Keratinocyte (primary cell): ENCODE data around the gene REX1BD. TPM values are rescaled to one million over a fixed set of nuclear protein-coding genes. Genes with fewer than 3 reads are reported as not detected.

ENCODE experiments used
- DNase-seq: peaks from one replicate; pipeline ENCODE4 v3.0.0-alpha.2; 2011; ENCODE audit warnings: low read depth, missing footprints, low spot score
- FAIRE-seq: peaks from 2 replicates; lab custom pipeline; 2011; peaks lifted over from hg19 to GRCh38; lab: Jason Lieb, UNC
- H2AFZ ChIP-seq: 2 replicates; pipeline ENCODE4 v1.6.0; 2012; ENCODE audit warnings: low read length, control low read depth, inconsistent platforms; ENCODE audit not compliant: control insufficient read depth
- H3K27ac ChIP-seq: 2 replicates; pipeline ENCODE4 v1.5.1; 2011; ENCODE audit warnings: low read length; ENCODE audit not compliant: control insufficient read depth, insufficient read depth
- H3K27me3 ChIP-seq: 3 replicates; pipeline ENCODE4 v1.6.0; 2011; ENCODE audit warnings: low read length; ENCODE audit not compliant: control insufficient read depth, insufficient read depth; ENCODE audit errors: extremely low read depth
- H3K36me3 ChIP-seq, 2 experiments: 2 replicates in 1 of 2; 3 replicates in 1 of 2; pipeline ENCODE4 v1.5.1; 2011; ENCODE audit warnings: low read length in 2 of 2, mild to moderate bottlenecking in 1 of 2; ENCODE audit not compliant: control insufficient read depth in 2 of 2, insufficient read depth in 2 of 2; ENCODE audit errors: extremely low read depth in 1 of 2
- H3K4me1 ChIP-seq: 3 replicates; pipeline ENCODE4 v1.5.1; 2011; ENCODE audit warnings: low read length; ENCODE audit not compliant: control insufficient read depth, insufficient read depth; ENCODE audit errors: extremely low read depth
- H3K4me2 ChIP-seq: 3 replicates; pipeline ENCODE4 v1.6.0; 2011; ENCODE audit warnings: low read depth, low read length; ENCODE audit not compliant: control insufficient read depth, insufficient read depth; ENCODE audit errors: extremely low read depth
- H3K4me3 ChIP-seq, 3 experiments: fragments of 200-600 bp in 1 of 3; sonication (generic) in 1 of 3; 2 replicates in 2 of 3; 3 replicates in 1 of 3; pipeline ENCODE4 v1.5.1; 2011 to 2016; ENCODE audit warnings: low read length in 3 of 3, mild to moderate bottlenecking in 3 of 3, control low read depth in 2 of 3, inconsistent platforms in 1 of 3, low read depth in 1 of 3, mixed read lengths in 1 of 3, mixed run types in 1 of 3, moderate library complexity in 1 of 3; ENCODE audit not compliant: control insufficient read depth in 2 of 3, insufficient read depth in 2 of 3; ENCODE audit errors: extremely low read depth in 1 of 3
- H3K79me2 ChIP-seq: 2 replicates; pipeline ENCODE4 v1.6.0; 2012; ENCODE audit warnings: low read length; ENCODE audit not compliant: control insufficient read depth, insufficient read depth
- H3K9ac ChIP-seq: 3 replicates; pipeline ENCODE4 v1.6.0; 2011; ENCODE audit warnings: low read length; ENCODE audit not compliant: control insufficient read depth, insufficient read depth; ENCODE audit errors: extremely low read depth
- H3K9me1 ChIP-seq: 3 replicates; pipeline ENCODE4 v1.6.0; 2011; ENCODE audit warnings: low read length; ENCODE audit not compliant: control insufficient read depth, insufficient read depth; ENCODE audit errors: extremely low read depth
- H3K9me3 ChIP-seq: 2 replicates; pipeline ENCODE4 v1.5.1; 2012; ENCODE audit warnings: low read depth, low read length; ENCODE audit not compliant: control insufficient read depth
- H4K20me1 ChIP-seq: 3 replicates; pipeline ENCODE4 v1.6.0; 2011; ENCODE audit warnings: low read length; ENCODE audit not compliant: control insufficient read depth, insufficient read depth; ENCODE audit errors: extremely low read depth
- CTCF ChIP-seq, 3 experiments: IDR thresholded peaks in 1 of 3; conservative IDR thresholded peaks in 1 of 3; optimal IDR thresholded peaks in 1 of 3; 2 replicates in 2 of 3; 3 replicates in 1 of 3; pipeline versions ENCODE3 to v1.5.1; 2011; ENCODE audit warnings: low read length in 3 of 3, mild to moderate bottlenecking in 3 of 3, moderate library complexity in 2 of 3, control low read depth in 1 of 3, inconsistent platforms in 1 of 3; ENCODE audit not compliant: insufficient read depth in 2 of 3; ENCODE audit errors: extremely low read depth in 1 of 3
- EZH2 ChIP-seq: IDR thresholded peaks from one replicate; pipeline ENCODE4 v1.6.1; 2012; ENCODE audit warnings: inconsistent platforms, mild to moderate bottlenecking, low read length, moderate library complexity
- dilution Hi-C: fragments of 300-500 bp; cut with MboI; formaldehyde crosslinking; loops from one replicate; pipeline ENCODE4 v1.7.0; 2020; ENCODE audit warnings: low sequenced_read_pairs; ENCODE audit not compliant: extremely low pct_ligation_motif_present
- polyA plus RNA-seq, 5 experiments: library from polyadenylated mRNA; depleted of rRNA in 3 of 5; stranded (reverse) in 3 of 5; stranded (forward) in 1 of 5; unstranded in 1 of 5; fragments of >200 nt; gene quantifications; 1 replicate in 1 of 5; 2 replicates in 3 of 5; 3 replicates in 1 of 5; pipeline versions ENCODE4 v1.2.1 to v1.2.3, GENCODE V29; 2011 to 2012; ENCODE audit warnings: missing spikeins in 2 of 5, low read depth in 1 of 5, low replicate concordance in 1 of 5

Gene REX1BD
- polyA plus RNA-seq, 1 donor (not counting 4 experiments of a cell fraction or from before 2014, with no cell fraction given): 31.9 TPM

- H2AFZ ChIP-seq: peak overlapping the region; percentile 49
- no peaks in the 10 kb centered on the region for H3K36me3 ChIP-seq
- H3K27ac ChIP-seq: no peak overlapping the region
- no peak for FAIRE-seq
- H3K4me3 ChIP-seq: no peak overlapping the region
- no peaks in the 10 kb centered on the region for H3K79me2 ChIP-seq
- no peak overlapping the region for H3K4me2 ChIP-seq
- H3K9me3 ChIP-seq: no peaks in the 10 kb centered on the region
- dilution Hi-C loops: no loop called here
- TF ChIP-seq EZH2 (no peak), CTCF (optimal IDR thresholded peaks at IDR 0.05 in 1 of 3, IDR thresholded peaks at IDR 0.05 in 1 of 3, conservative IDR thresholded peaks at IDR 0.05 in 1 of 3; ENCODE audit: extremely low read depth in 1 of 3, insufficient read depth in 2 of 3, low read length in 3 of 3) (no peak)
- H3K27me3 ChIP-seq: no peaks in the 10 kb centered on the region
- no peaks in the 10 kb centered on the region for H3K4me1 ChIP-seq
- no peaks in the 10 kb centered on the region for H4K20me1 ChIP-seq
- H3K9ac ChIP-seq: no peak overlapping the region
- no peaks in the 10 kb centered on the region for H3K9me1 ChIP-seq
- no peak for DNase-seq
These were observed 37.0 kb upstream of the REX1BD start for GRCh38 chr19:18551631-18552030.

- H3K27me3 ChIP-seq: no peaks in the 10 kb centered on the region
- H3K9me3 ChIP-seq: no peaks in the 10 kb centered on the region
- peaks cover 11% of the 10 kb centered on the region for H3K4me1 ChIP-seq
- H2AFZ ChIP-seq: peak within 1 kb of the TSS; percentile 85
- H4K20me1 ChIP-seq: no peaks in the 10 kb centered on the region
- H3K9ac ChIP-seq: peak within 1 kb of the TSS; percentile 93
- no peak for TF ChIP-seq EZH2
- no peak for TF ChIP-seq CTCF (optimal IDR thresholded peaks at IDR 0.05 in 1 of 3, IDR thresholded peaks at IDR 0.05 in 1 of 3, conservative IDR thresholded peaks at IDR 0.05 in 1 of 3; ENCODE audit: extremely low read depth in 1 of 3, insufficient read depth in 2 of 3, low read length in 3 of 3)
- DNase-seq (peak; percentile 72), FAIRE-seq (peak; percentile 91)
- peaks cover 9 to 12% of the 10 kb centered on the region in 2 experiments for H3K36me3 ChIP-seq
- peak within 1 kb of the TSS; percentile 86 for H3K27ac ChIP-seq
- H3K79me2 ChIP-seq: peaks cover 34% of the 10 kb centered on the region
- dilution Hi-C loops: no loop called here
- peak within 1 kb of the TSS; percentile 100 for H3K4me2 ChIP-seq
- H3K9me1 ChIP-seq: no peaks in the 10 kb centered on the region
- H3K4me3 ChIP-seq: peak within 1 kb of the TSS; percentile 87 to 100 (median 98)
These were observed 31.0 kb upstream of the REX1BD start, which contains the start of gene KXD1 for GRCh38 chr19:18557411-18558201. TSS of gene KXD1 (plus strand) at chr19:18557870. CDS start at chr19:18562057, 4,187 bp downstream.
